Parathyroid adenoma (tissue), 2 donors: Measurements from ENCODE around the gene DCHS2.

Source experiments
- H2AFZ ChIP-seq: fragments of 300-600 bp; sonication (generic); one replicate; pipeline ENCODE4 v1.7.0; 2017; ENCODE audit warnings: antibody characterized with exemption, mild to moderate bottlenecking
- H3K27ac ChIP-seq: fragments of 300-600 bp; sonication (generic); one replicate; pipeline ENCODE4 v1.7.0; 2017
- H3K27me3 ChIP-seq: fragments of 300-600 bp; sonication (generic); one replicate; pipeline ENCODE4 v1.7.0; 2017; ENCODE audit warnings: low read length; ENCODE audit not compliant: control insufficient read depth, insufficient read depth
- H3K36me3 ChIP-seq: fragments of 300-600 bp; sonication (generic); one replicate; pipeline ENCODE4 v1.7.0; 2017; ENCODE audit warnings: low read length; ENCODE audit not compliant: control insufficient read depth, insufficient read depth
- H3K4me1 ChIP-seq: fragments of 300-600 bp; sonication (generic); one replicate; pipeline ENCODE4 v1.7.0; 2017; ENCODE audit warnings: control low read depth
- H3K4me2 ChIP-seq: fragments of 300-600 bp; sonication (generic); one replicate; pipeline ENCODE4 v1.7.0; 2017; ENCODE audit warnings: low read length
- H3K4me3 ChIP-seq: fragments of 300-600 bp; sonication (generic); one replicate; pipeline ENCODE4 v1.7.0; 2017; ENCODE audit warnings: low read depth, low read length
- H3K79me2 ChIP-seq: fragments of 300-600 bp; sonication (generic); one replicate; pipeline ENCODE4 v1.7.0; 2017; ENCODE audit warnings: control low read depth
- H3K9ac ChIP-seq: fragments of 300-600 bp; sonication (generic); one replicate; pipeline ENCODE4 v1.7.0; 2017; ENCODE audit warnings: mild to moderate bottlenecking
- H3K9me3 ChIP-seq: fragments of 300-600 bp; sonication (generic); one replicate; pipeline ENCODE4 v1.7.0; 2017; ENCODE audit warnings: low read length; ENCODE audit not compliant: control insufficient read depth
- TF ChIP-seq, protein P1 (sequence below): fragments of 300-600 bp; sonication (generic); IDR thresholded peaks from one replicate; pipeline ENCODE4 v1.7.0; 2017; ENCODE audit warnings: antibody characterized with exemption, mild to moderate bottlenecking
- donor health status: primary hyperparathyroidism.

Gene DCHS2

DNA sequence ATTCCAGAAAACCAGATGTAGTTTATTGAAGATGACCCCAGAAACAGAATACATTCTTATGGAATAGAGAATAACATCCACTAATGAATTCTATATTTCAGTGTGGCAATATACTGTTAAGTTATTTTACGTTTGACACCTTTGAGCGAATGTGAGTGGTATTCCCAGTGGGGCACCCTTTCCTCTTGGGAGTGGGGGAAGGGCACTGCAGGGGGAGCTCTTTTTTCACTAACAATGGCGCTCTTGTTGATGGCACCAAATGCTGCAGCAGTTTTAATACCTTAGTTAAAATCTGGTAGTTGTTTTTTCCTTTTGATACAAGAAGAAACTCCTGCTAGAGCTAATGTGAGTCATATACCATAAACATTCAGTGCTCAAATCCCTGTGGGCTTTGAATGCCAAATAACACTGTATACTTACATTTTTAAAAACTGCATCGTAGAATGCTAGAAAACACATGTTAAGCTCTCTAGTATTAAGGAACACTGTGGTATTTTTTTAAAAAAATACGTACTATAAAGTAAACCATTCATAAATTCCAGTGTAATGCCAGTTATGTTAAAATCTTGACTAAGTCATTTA is 178.5 kb downstream of the DCHS2 start:
- Histone ChIP-seq H3K27me3 (no peaks in the 10 kb centered on the region), H2AFZ (no peak overlapping the region), H3K4me3 (no peak overlapping the region), H3K4me1 (no peaks in the 10 kb centered on the region), H3K9me3 (no peaks in the 10 kb centered on the region), H3K36me3 (no peaks in the 10 kb centered on the region), H3K79me2 (no peaks in the 10 kb centered on the region), H3K4me2 (no peak overlapping the region), H3K9ac (no peak overlapping the region), H3K27ac (no peak overlapping the region)
- TF ChIP-seq, protein P1, sequence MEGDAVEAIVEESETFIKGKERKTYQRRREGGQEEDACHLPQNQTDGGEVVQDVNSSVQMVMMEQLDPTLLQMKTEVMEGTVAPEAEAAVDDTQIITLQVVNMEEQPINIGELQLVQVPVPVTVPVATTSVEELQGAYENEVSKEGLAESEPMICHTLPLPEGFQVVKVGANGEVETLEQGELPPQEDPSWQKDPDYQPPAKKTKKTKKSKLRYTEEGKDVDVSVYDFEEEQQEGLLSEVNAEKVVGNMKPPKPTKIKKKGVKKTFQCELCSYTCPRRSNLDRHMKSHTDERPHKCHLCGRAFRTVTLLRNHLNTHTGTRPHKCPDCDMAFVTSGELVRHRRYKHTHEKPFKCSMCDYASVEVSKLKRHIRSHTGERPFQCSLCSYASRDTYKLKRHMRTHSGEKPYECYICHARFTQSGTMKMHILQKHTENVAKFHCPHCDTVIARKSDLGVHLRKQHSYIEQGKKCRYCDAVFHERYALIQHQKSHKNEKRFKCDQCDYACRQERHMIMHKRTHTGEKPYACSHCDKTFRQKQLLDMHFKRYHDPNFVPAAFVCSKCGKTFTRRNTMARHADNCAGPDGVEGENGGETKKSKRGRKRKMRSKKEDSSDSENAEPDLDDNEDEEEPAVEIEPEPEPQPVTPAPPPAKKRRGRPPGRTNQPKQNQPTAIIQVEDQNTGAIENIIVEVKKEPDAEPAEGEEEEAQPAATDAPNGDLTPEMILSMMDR, result no peak

DNA sequence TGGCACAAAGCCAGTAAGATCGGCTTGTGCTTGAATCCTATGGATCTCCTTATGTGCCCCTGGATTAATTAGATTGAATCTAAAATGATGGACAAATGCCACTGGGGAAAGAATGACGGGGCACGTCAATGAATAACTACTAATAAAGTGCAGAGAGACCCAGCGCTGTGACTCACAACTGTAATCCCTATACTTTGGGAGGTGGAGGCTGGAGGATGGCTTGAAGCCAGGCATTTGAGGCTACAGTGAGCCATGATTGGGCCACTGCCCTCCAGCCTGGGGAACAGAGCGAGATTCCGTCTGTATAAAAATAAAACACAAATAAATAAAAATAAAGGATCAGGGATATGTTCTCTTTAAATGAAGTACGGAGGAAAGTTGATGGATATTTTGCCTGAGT is 179.4 kb downstream of the DCHS2 start:
- Histone ChIP-seq H3K4me2 (no peak overlapping the region), H3K9ac (no peak overlapping the region), H2AFZ (no peak overlapping the region), H3K27ac (no peak overlapping the region), H3K36me3 (no peaks in the 10 kb centered on the region), H3K9me3 (no peaks in the 10 kb centered on the region), H3K79me2 (no peaks in the 10 kb centered on the region), H3K27me3 (no peaks in the 10 kb centered on the region), H3K4me1 (no peaks in the 10 kb centered on the region), H3K4me3 (no peak overlapping the region)
- TF ChIP-seq, protein P1, result no peak

DNA sequence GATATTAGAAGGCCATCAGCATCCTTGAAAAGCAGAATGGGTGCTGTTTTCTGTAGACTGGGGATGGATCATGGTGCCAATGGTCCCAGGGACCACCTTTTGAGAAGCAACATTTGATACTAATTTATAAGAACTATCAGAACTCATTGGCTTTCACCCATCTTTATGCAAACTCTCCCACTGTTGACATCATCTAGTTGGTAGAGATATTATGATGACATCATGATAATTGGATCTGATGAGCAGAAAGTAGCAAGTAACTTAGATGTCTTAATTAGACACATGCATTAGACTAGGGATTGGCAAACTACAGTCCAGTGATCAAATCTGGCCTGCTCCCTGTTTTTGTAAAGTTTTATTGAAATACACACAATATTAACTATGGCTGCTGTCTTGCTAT is 181.0 kb downstream of the DCHS2 start:
- no peak overlapping the region for H3K9ac ChIP-seq
- H3K79me2 ChIP-seq, result no peaks in the 10 kb centered on the region
- no peak overlapping the region for H2AFZ ChIP-seq
- no peak overlapping the region for H3K4me2 ChIP-seq
- H3K36me3 ChIP-seq, result no peaks in the 10 kb centered on the region
- H3K27ac ChIP-seq, result no peak overlapping the region
- no peaks in the 10 kb centered on the region for H3K27me3 ChIP-seq
- H3K9me3 ChIP-seq, result no peaks in the 10 kb centered on the region
- no peak overlapping the region for H3K4me3 ChIP-seq
- H3K4me1 ChIP-seq, result no peaks in the 10 kb centered on the region
- TF ChIP-seq, protein P1, result no peak

DNA sequence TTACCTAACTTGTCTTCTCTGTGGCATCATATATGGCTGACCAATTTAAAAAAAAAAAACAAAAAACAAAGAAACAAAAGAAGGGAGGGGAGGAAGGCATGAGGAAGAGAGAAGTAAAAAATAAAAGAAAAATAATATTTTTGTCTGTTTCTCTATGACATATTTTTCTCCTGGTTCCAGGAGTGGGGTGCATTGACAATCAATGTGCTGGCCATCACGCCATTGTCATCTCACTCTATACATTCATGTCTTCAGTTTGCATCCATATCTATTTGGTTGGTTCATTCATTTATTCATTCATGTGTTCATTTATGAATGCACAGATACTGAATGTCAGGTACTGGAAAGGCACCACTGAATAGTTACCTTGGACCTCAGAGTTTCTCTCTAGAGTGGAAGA is 183.4 kb downstream of the DCHS2 start:
- TF ChIP-seq, protein P1, result no peak
- Histone ChIP-seq H3K9me3 (no peaks in the 10 kb centered on the region), H3K27ac (no peak overlapping the region), H3K4me1 (no peaks in the 10 kb centered on the region), H3K36me3 (no peaks in the 10 kb centered on the region), H3K27me3 (no peaks in the 10 kb centered on the region), H3K4me3 (no peak overlapping the region), H3K4me2 (no peak overlapping the region), H2AFZ (no peak overlapping the region), H3K9ac (no peak overlapping the region), H3K79me2 (no peaks in the 10 kb centered on the region)

DNA sequence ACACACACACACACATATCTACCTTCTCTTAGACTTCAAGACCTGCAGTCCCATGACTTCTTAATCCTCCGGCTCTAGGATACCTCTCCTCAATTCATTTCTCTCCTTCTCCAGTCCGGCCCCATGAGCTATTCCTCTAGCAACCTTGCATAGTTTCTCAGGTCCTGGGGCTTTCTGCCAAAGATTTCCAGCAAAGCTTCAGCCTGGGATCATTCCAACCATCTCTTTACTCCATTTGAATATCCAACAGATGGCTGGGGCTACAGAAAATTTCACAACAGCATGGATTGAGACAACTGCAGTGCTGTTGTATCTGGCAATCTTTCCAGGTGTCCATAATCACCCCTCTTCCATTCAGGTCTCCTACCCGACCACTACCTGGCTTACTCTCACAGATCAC is 184.1 kb downstream of the DCHS2 start:
- TF ChIP-seq, protein P1, result no peak
- Histone ChIP-seq H3K27me3 (no peaks in the 10 kb centered on the region), H3K4me2 (no peak overlapping the region), H3K4me1 (no peaks in the 10 kb centered on the region), H3K9ac (no peak overlapping the region), H3K79me2 (no peaks in the 10 kb centered on the region), H3K27ac (no peak overlapping the region), H2AFZ (no peak overlapping the region), H3K4me3 (no peak overlapping the region), H3K36me3 (no peaks in the 10 kb centered on the region), H3K9me3 (no peaks in the 10 kb centered on the region)
